DOHH2 (cell line): ENCODE results near the gene ANXA5.

Source experiments
- H3F3A ChIP-seq: fragments of 200-600 bp; sonication (generic), shearing (Covaris generic); 2 replicates; pipeline ENCODE4 v1.6.0; 2016; ENCODE audit warnings: antibody characterized with exemption, mild to moderate bottlenecking; ENCODE audit not compliant: control insufficient read depth, insufficient read depth
- H3K27ac ChIP-seq: fragments of 200-600 bp; sonication (generic); 2 replicates; pipeline ENCODE4 v1.5.1; 2014; ENCODE audit warnings: low read depth, mild to moderate bottlenecking, low read length, moderate library complexity
- H3K27me3 ChIP-seq: fragments of 200-600 bp; sonication (generic); 2 replicates; pipeline ENCODE4 v1.6.1; 2014; ENCODE audit warnings: mild to moderate bottlenecking, low read length, mixed read lengths; ENCODE audit not compliant: control insufficient read depth
- H3K36me3 ChIP-seq: fragments of 200-600 bp; sonication (generic); 2 replicates; pipeline ENCODE4 v1.6.1; 2014; ENCODE audit warnings: mild to moderate bottlenecking, low read length, moderate library complexity, mixed read lengths; ENCODE audit not compliant: control insufficient read depth
- H3K4me1 ChIP-seq: fragments of 200-600 bp; sonication (generic); 2 replicates; pipeline ENCODE4 v1.6.1; 2014; ENCODE audit warnings: mild to moderate bottlenecking, low read length, mixed read lengths; ENCODE audit not compliant: control insufficient read depth
- H3K4me2 ChIP-seq: fragments of 200-600 bp; sonication (generic); 2 replicates; pipeline ENCODE4 v1.6.0; 2014; ENCODE audit warnings: mild to moderate bottlenecking, low read length, moderate library complexity
- H3K4me3 ChIP-seq: fragments of 200-600 bp; sonication (generic); 2 replicates; pipeline ENCODE4 v1.5.1; 2014; ENCODE audit warnings: mild to moderate bottlenecking, low read length, mixed read lengths
- H3K79me2 ChIP-seq: fragments of 200-600 bp; sonication (generic); 2 replicates; pipeline ENCODE4 v1.6.1; 2014; ENCODE audit warnings: mild to moderate bottlenecking, low read length, mixed read lengths; ENCODE audit not compliant: control insufficient read depth
- H3K9me2 ChIP-seq: fragments of 200-600 bp; sonication (generic); replicated peaks from 2 replicates; pipeline ENCODE4 v1.6.1; 2014; ENCODE audit warnings: mild to moderate bottlenecking, low read length, mixed read lengths; ENCODE audit not compliant: control insufficient read depth
- H3K9me3 ChIP-seq: fragments of 200-600 bp; sonication (generic); 2 replicates; pipeline ENCODE4 v1.6.1; 2014; ENCODE audit warnings: antibody characterized with exemption, low read length, mixed read lengths; ENCODE audit not compliant: control insufficient read depth, insufficient read depth
- H4K20me1 ChIP-seq: fragments of 200-600 bp; sonication (generic); 2 replicates; pipeline ENCODE4 v1.6.0; 2014; ENCODE audit warnings: low read depth, mild to moderate bottlenecking, antibody characterized with exemption, low read length, moderate library complexity; ENCODE audit not compliant: control insufficient read depth, insufficient read depth
- CTCF ChIP-seq: fragments of 200-600 bp; sonication (generic); IDR thresholded peaks from one replicate; pipeline ENCODE4 v1.5.1; 2014; ENCODE audit warnings: antibody characterized with exemption, mild to moderate bottlenecking, low read depth, low read length; ENCODE audit not compliant: poor library complexity, severe bottlenecking
- EZH2phosphoT487 ChIP-seq: fragments of 200-600 bp; sonication (generic); IDR thresholded peaks from 2 replicates; pipeline ENCODE4 v1.6.1; 2017; ENCODE audit warnings: borderline replicate concordance, mild to moderate bottlenecking, antibody characterized with exemption, low read length, moderate library complexity, mixed read lengths

Gene ANXA5

GRCh38 chr4:121688701-121689100 lies 8.1 kb downstream of the ANXA5 start:
- H3K9me2 ChIP-seq, result no peaks in the 10 kb centered on the region
- peaks cover 4% of the 10 kb centered on the region; the same call in 1 of the 2 replicates for H3K79me2 ChIP-seq
- no peaks in the 10 kb centered on the region for H4K20me1 ChIP-seq
- no peak overlapping the region for H3K4me3 ChIP-seq
- no peak overlapping the region for H3K27ac ChIP-seq
- no peaks in the 10 kb centered on the region for H3F3A ChIP-seq
- H3K4me2 ChIP-seq, result no peak overlapping the region
- TF ChIP-seq EZH2phosphoT487 (no peak), CTCF (no peak)
- H3K27me3 ChIP-seq, result no peaks in the 10 kb centered on the region
- H3K9me3 ChIP-seq, result no peaks in the 10 kb centered on the region
- no peaks in the 10 kb centered on the region for H3K4me1 ChIP-seq
- no peaks in the 10 kb centered on the region for H3K36me3 ChIP-seq

GRCh38 chr4:121688261-121688660 lies 8.5 kb downstream of the ANXA5 start:
- H3K36me3 ChIP-seq, result no peaks in the 10 kb centered on the region
- H3K4me2 ChIP-seq, result no peak overlapping the region
- H3K9me2 ChIP-seq, result no peaks in the 10 kb centered on the region
- no peak overlapping the region for H3K4me3 ChIP-seq
- H3K27ac ChIP-seq, result no peak overlapping the region
- H3K79me2 ChIP-seq, result peaks cover 4% of the 10 kb centered on the region; the same call in 1 of the 2 replicates
- H3K27me3 ChIP-seq, result no peaks in the 10 kb centered on the region
- no peaks in the 10 kb centered on the region for H3F3A ChIP-seq
- no peaks in the 10 kb centered on the region for H3K4me1 ChIP-seq
- no peaks in the 10 kb centered on the region for H4K20me1 ChIP-seq
- H3K9me3 ChIP-seq, result no peaks in the 10 kb centered on the region
- TF ChIP-seq EZH2phosphoT487 (no peak), CTCF (no peak)

- Histone ChIP-seq H3K4me1 (no peaks in the 10 kb centered on the region), H4K20me1 (no peaks in the 10 kb centered on the region), H3K79me2 (peaks cover 4% of the 10 kb centered on the region; the same call in 1 of the 2 replicates), H3K9me2 (no peaks in the 10 kb centered on the region), H3F3A (no peaks in the 10 kb centered on the region), H3K27me3 (no peaks in the 10 kb centered on the region), H3K36me3 (peaks cover 5% of the 10 kb centered on the region), H3K27ac (no peak overlapping the region), H3K9me3 (no peaks in the 10 kb centered on the region), H3K4me3 (no peak overlapping the region), H3K4me2 (no peak overlapping the region)
- no peak for TF ChIP-seq EZH2phosphoT487
- TF ChIP-seq CTCF, result no peak
Measured at GRCh38 chr4:121686255-121686654, 10.5 kb downstream of the ANXA5 start.

GRCh38 chr4:121685257-121685656 lies 11.5 kb downstream of the ANXA5 start:
- Histone ChIP-seq H3K4me3 (no peak overlapping the region), H3K9me2 (no peaks in the 10 kb centered on the region), H3K27me3 (no peaks in the 10 kb centered on the region), H3K36me3 (peaks cover 12% of the 10 kb centered on the region), H3K27ac (no peak overlapping the region), H3K4me2 (no peak overlapping the region), H3F3A (no peaks in the 10 kb centered on the region), H4K20me1 (no peaks in the 10 kb centered on the region), H3K79me2 (no peaks in the 10 kb centered on the region), H3K9me3 (no peaks in the 10 kb centered on the region), H3K4me1 (no peaks in the 10 kb centered on the region)
- TF ChIP-seq EZH2phosphoT487 (no peak), CTCF (no peak)
